Measurements from ENCODE around the gene GNAZ. TPM values are rescaled to one million over a fixed set of nuclear protein-coding genes. Genes with fewer than 3 reads are reported as not detected.

Gene GNAZ
- total RNA-seq, 1 experiment from 2014 or later = 11.1 TPM

DNA sequence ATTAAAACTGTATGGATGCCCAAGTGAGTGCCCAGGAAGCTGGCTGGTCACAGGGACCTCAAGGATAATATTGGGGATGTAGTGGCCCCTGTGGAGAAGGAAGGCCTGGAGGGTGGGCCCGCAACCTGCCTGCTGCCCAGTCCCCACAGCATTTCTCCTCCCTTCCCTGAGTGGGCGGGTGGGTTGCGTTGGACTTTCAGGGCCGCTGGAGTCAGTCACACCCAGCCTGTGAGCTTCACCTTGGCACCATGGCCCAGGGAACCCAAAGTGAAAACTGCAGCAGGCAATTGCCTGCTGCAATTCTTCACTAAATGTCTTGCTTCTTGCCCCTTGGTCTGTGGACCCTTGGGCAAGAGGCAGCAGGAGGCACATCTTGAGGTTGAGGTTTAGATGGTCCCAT, 4.7 kb downstream of the GNAZ start:
- ChIA-PET RAD21 (ENCODE audit: low non-redundant PET in 1 of 2, low total read pairs in 2 of 2, uncharacterized antibody in 2 of 2, unreplicated experiment in 2 of 2) (no interaction called here), CTCF (no interaction called here), POLR2A (no interaction called here)

More for the DNA sequence above, 4.7 kb downstream of the GNAZ start:
- H3K79me2 ChIP-seq (ENCODE audit: insufficient read depth, low read length) = no peaks in the 10 kb centered on the region
- H3K9ac ChIP-seq (ENCODE audit: low read length) = no peak overlapping the region
- ATAC-seq (no peak), DNase-seq (ENCODE audit: low read depth, low spot score) (no peak)
- no peak overlapping the region for H2AFZ ChIP-seq (ENCODE audit: low read depth, low read length, poor library complexity, severe bottlenecking)
- H3K9me2 ChIP-seq (ENCODE audit: insufficient read depth) = no peaks in the 10 kb centered on the region
- no peaks in the 10 kb centered on the region for H3K9me3 ChIP-seq (ENCODE audit: control insufficient read depth in 1 of 2, insufficient read depth in 1 of 2, low read depth in 1 of 2, low read length in 2 of 2)
- H3K4me1 ChIP-seq (ENCODE audit: control insufficient read depth in 1 of 2, insufficient read depth in 2 of 2, low read length in 2 of 2) = peaks cover 27 to 62% of the 10 kb centered on the region in 2 experiments
- no peak overlapping the region for H3K4me2 ChIP-seq (ENCODE audit: low read length)
- H3K36me3 ChIP-seq (ENCODE audit: control insufficient read depth in 1 of 2, insufficient read depth in 2 of 2, low read length in 2 of 2) = no peaks in the 10 kb centered on the region
- H3K27me3 ChIP-seq (ENCODE audit: insufficient read depth, low read length) = no peaks in the 10 kb centered on the region
- H3K27ac ChIP-seq (ENCODE audit: low read depth, low read length) = no peak overlapping the region
- H3K4me3 ChIP-seq (replicated peaks in 1 of 2; ENCODE audit: low read depth in 1 of 2, low read length in 2 of 2) = no peak overlapping the region
- BruUV-seq (replicated peaks) = no TSS peak
- intact Hi-C loops (cut with micrococcal nuclease) = no loop called here
- TF ChIP-seq RAD21 (IDR thresholded peaks at IDR 0.05; ENCODE audit: low read depth) (no peak), ZFX (IDR thresholded peaks at IDR 0.05) (no peak), JUND (IDR thresholded peaks at IDR 0.05) (no peak), POLR2AphosphoS5 (IDR thresholded peaks at IDR 0.05; ENCODE audit: low read depth, low read length) (no peak), SP1 (IDR thresholded peaks at IDR 0.05; ENCODE audit: low read depth) (no peak), EGR1 (IDR thresholded peaks at IDR 0.05; ENCODE audit: low read depth) (no peak), SIN3A (IDR thresholded peaks at IDR 0.05; ENCODE audit: low read depth) (no peak), SRF (IDR thresholded peaks at IDR 0.05; ENCODE audit: low read depth) (no peak), CEBPB (IDR thresholded peaks at IDR 0.05; ENCODE audit: low read depth) (no peak), POLR2A (IDR thresholded peaks at IDR 0.05; ENCODE audit: borderline replicate concordance, extremely low read depth, insufficient read depth, insufficient read length) (no peak), YY1 (IDR thresholded peaks at IDR 0.05; ENCODE audit: extremely low read depth, insufficient replicate concordance, low read depth, low read length) (no peak), EZH2phosphoT487 (IDR thresholded peaks at IDR 0.05; ENCODE audit: borderline replicate concordance) (no peak), EZH2 (IDR thresholded peaks at IDR 0.05) (no peak)
- TF ChIP-seq, protein P1, sequence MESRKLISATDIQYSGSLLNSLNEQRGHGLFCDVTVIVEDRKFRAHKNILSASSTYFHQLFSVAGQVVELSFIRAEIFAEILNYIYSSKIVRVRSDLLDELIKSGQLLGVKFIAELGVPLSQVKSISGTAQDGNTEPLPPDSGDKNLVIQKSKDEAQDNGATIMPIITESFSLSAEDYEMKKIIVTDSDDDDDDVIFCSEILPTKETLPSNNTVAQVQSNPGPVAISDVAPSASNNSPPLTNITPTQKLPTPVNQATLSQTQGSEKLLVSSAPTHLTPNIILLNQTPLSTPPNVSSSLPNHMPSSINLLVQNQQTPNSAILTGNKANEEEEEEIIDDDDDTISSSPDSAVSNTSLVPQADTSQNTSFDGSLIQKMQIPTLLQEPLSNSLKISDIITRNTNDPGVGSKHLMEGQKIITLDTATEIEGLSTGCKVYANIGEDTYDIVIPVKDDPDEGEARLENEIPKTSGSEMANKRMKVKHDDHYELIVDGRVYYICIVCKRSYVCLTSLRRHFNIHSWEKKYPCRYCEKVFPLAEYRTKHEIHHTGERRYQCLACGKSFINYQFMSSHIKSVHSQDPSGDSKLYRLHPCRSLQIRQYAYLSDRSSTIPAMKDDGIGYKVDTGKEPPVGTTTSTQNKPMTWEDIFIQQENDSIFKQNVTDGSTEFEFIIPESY (IDR thresholded peaks at IDR 0.05; ENCODE audit: extremely low read depth, insufficient replicate concordance, low read length) = no peak
- TF ChIP-seq, protein P2, sequence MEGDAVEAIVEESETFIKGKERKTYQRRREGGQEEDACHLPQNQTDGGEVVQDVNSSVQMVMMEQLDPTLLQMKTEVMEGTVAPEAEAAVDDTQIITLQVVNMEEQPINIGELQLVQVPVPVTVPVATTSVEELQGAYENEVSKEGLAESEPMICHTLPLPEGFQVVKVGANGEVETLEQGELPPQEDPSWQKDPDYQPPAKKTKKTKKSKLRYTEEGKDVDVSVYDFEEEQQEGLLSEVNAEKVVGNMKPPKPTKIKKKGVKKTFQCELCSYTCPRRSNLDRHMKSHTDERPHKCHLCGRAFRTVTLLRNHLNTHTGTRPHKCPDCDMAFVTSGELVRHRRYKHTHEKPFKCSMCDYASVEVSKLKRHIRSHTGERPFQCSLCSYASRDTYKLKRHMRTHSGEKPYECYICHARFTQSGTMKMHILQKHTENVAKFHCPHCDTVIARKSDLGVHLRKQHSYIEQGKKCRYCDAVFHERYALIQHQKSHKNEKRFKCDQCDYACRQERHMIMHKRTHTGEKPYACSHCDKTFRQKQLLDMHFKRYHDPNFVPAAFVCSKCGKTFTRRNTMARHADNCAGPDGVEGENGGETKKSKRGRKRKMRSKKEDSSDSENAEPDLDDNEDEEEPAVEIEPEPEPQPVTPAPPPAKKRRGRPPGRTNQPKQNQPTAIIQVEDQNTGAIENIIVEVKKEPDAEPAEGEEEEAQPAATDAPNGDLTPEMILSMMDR (IDR thresholded peaks at IDR 0.05 in 2 of 3, conservative IDR thresholded peaks at IDR 0.05 in 1 of 3; ENCODE audit: borderline replicate concordance in 1 of 3, insufficient read depth in 1 of 3, low read depth in 2 of 3, low read length in 2 of 3) = no peak
- TF ChIP-seq, protein P3, sequence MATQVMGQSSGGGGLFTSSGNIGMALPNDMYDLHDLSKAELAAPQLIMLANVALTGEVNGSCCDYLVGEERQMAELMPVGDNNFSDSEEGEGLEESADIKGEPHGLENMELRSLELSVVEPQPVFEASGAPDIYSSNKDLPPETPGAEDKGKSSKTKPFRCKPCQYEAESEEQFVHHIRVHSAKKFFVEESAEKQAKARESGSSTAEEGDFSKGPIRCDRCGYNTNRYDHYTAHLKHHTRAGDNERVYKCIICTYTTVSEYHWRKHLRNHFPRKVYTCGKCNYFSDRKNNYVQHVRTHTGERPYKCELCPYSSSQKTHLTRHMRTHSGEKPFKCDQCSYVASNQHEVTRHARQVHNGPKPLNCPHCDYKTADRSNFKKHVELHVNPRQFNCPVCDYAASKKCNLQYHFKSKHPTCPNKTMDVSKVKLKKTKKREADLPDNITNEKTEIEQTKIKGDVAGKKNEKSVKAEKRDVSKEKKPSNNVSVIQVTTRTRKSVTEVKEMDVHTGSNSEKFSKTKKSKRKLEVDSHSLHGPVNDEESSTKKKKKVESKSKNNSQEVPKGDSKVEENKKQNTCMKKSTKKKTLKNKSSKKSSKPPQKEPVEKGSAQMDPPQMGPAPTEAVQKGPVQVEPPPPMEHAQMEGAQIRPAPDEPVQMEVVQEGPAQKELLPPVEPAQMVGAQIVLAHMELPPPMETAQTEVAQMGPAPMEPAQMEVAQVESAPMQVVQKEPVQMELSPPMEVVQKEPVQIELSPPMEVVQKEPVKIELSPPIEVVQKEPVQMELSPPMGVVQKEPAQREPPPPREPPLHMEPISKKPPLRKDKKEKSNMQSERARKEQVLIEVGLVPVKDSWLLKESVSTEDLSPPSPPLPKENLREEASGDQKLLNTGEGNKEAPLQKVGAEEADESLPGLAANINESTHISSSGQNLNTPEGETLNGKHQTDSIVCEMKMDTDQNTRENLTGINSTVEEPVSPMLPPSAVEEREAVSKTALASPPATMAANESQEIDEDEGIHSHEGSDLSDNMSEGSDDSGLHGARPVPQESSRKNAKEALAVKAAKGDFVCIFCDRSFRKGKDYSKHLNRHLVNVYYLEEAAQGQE (IDR thresholded peaks at IDR 0.05; ENCODE audit: low read depth) = no peak
- TF ChIP-seq, protein P4, sequence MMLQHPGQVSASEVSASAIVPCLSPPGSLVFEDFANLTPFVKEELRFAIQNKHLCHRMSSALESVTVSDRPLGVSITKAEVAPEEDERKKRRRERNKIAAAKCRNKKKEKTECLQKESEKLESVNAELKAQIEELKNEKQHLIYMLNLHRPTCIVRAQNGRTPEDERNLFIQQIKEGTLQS (IDR thresholded peaks at IDR 0.05) = no peak
- no peaks in the 10 kb centered on the region for H4K20me1 ChIP-seq (ENCODE audit: insufficient read depth)

Data from HCT116 (cell line).